ENCODE results near the gene RPN2. TPM values are rescaled to one million over a fixed set of nuclear protein-coding genes. Genes with fewer than 3 reads are reported as not detected.

Gene RPN2
- total and polyA plus RNA-seq, 2 of the 13 experiments (the other 11 are each of a cell fraction or from before 2014, with no cell fraction given): 587 to 1,818 TPM

- no peak for TF ChIP-seq KIAA2018 (CRISPR knock-in tag; IDR thresholded peaks at IDR 0.05; ENCODE audit: borderline replicate concordance)
- peak; percentile 36; the same call in 1 of the 2 replicates for TF ChIP-seq ZNF687 (CRISPR knock-in tag; IDR thresholded peaks at IDR 0.05)
- TF ChIP-seq CSRNP2 (CRISPR knock-in tag; conservative IDR thresholded peaks at IDR 0.05; ENCODE audit: low read depth): no peak
These were observed 64.2 kb downstream of the RPN2 start (continued) for GRCh38 chr20:37243076-37243936.

Measured in HepG2 (cell line).